ENCODE results near the gene BCLAF1. TPM values are rescaled to one million over a fixed set of nuclear protein-coding genes. Genes with fewer than 3 reads are reported as not detected.

BCLAF1 gene
- total and polyA plus RNA-seq, 2 of the 8 experiments (the other 6 are each of a cell fraction or from before 2014, with no cell fraction given) = 30.5 to 230 TPM

DNA sequence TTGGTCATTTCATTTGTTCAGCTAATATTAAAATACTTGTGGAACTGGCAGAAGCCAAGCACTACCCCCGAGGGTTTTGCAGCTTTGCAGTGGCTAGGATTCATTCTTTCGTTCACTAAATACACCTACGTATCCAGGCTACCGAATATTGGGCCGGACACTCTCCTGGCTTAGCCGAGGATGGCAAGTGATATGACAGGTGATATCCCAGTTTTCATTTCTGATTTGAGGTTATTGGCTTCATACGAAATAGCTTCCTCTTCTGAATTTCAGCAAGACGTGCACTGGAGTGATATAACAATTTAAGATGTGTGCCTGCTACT, 39.0 kb downstream of the BCLAF1 start (continued):
- TF ChIP-seq SP4 (IDR thresholded peaks at IDR 0.05; ENCODE audit: low read length) (no peak), SRF (IDR thresholded peaks at IDR 0.05; ENCODE audit: low read depth, low read length) (no peak), ASH2L (IDR thresholded peaks at IDR 0.05; ENCODE audit: low read length) (peak; percentile 33), JUN (IDR thresholded peaks at IDR 0.05; ENCODE audit: low read depth, low read length) (no peak)

All from H1 (cell line).